ENCODE data around the gene TAB2. TPM values are rescaled to one million over a fixed set of nuclear protein-coding genes. Genes with fewer than 3 reads are reported as not detected.

The TAB2 gene
- total and polyA plus RNA-seq, 2 donors (not counting 3 experiments of a cell fraction or from before 2014, with no cell fraction given), result 26.0 to 37.4 TPM

DNA sequence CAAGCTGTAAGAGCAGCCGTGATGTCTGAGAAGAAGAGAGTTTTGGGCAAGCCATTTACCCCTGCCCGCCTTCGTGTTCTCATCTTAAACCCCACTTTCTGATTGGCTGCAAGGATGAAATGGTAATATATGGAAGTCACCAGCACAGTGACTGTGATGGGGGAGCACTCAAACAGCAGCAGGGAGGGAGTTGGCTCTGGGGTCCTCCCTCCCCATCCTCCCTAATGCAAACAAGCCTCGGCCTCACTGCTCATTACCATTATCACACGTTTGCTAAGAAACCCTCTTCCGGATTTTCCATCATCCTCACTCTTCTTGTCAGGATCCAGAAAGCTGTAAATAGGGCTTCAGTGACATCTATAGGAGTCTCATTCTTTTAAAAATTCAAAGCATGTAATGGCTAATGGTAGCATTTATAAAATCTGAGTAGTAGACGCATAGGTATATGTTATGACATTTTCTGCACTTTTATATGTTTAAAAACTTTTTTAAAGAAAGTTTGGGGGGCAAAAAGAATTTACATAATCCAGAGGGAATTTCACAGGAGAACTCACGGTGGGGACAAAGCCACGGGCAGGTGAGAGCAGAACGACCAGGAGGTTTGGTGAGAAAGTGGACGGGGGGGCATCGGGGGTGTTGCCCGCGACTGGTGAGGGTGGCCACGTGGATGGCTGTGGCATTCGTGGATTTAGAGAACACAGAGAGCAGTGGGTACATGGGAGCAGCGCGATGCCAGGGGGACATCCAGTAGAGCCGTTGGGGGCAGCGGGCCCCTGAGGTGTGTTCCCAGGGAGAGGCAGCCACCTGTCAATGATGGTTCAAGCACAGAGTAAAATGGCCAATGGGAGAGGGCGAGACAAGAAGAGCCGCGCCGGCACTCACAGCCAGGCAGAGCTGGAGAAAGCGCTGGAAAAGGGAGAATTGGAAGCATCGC is 112.2 kb downstream of the TAB2 start:
- Histone ChIP-seq H3K4me1 (ENCODE audit: control insufficient read depth, extremely low read depth, insufficient read depth, low read length) (no peaks in the 10 kb centered on the region), H3K79me2 (ENCODE audit: control insufficient read depth, insufficient read depth, low read length) (no peaks in the 10 kb centered on the region), H3K9ac (replicated peaks; ENCODE audit: extremely low read depth, insufficient read depth, low read length) (no peak overlapping the region), H3K27me3 (ENCODE audit: control insufficient read depth in 2 of 2, insufficient read depth in 2 of 2, low read length in 2 of 2) (peaks cover 0 to 2% of the 10 kb centered on the region in 2 experiments), H3K36me3 (ENCODE audit: control insufficient read depth in 2 of 2, extremely low read depth in 1 of 2, insufficient read depth in 2 of 2, low read length in 2 of 2) (no peaks in the 10 kb centered on the region), H3K9me3 (replicated peaks; ENCODE audit: control insufficient read depth, insufficient read depth, low read length) (no peaks in the 10 kb centered on the region), H3K4me3 (replicated peaks in 1 of 3; ENCODE audit: insufficient read depth in 1 of 3, low read depth in 1 of 3, low read length in 3 of 3) (no peak overlapping the region), H3K4me2 (ENCODE audit: insufficient read depth, low read length) (no peak overlapping the region), H3K27ac (ENCODE audit: insufficient read depth, low read depth, low read length) (no peak overlapping the region), H4K20me1 (replicated peaks; ENCODE audit: control insufficient read depth, extremely low read depth, insufficient read depth, low read length) (no peaks in the 10 kb centered on the region), H3K9me1 (replicated peaks; ENCODE audit: control insufficient read depth, extremely low read depth, insufficient read depth, low read length) (no peaks in the 10 kb centered on the region), H2AFZ (ENCODE audit: low read depth, low read length) (no peak overlapping the region)
- no TSS peak for BruUV-seq (replicated peaks)
- dilution Hi-C loops (cut with MboI; ENCODE audit: extremely low pct_ligation_motif_present, low sequenced_read_pairs), result no loop called here
- DNase-seq (ENCODE audit: low read depth, low spot score) (no peak), FAIRE-seq (no peak)
- CTCF ChIA-PET, result interaction anchor here (0.6 to 7.3 kb wide), 7 partner anchors 11 to 402 kb away, joined by 3 to 204 read pairs (median 15); no protein-coding TSS in a partner anchor
- intact Hi-C loops (cut with micrococcal nuclease), result no loop called here
- TF ChIP-seq, protein P1, sequence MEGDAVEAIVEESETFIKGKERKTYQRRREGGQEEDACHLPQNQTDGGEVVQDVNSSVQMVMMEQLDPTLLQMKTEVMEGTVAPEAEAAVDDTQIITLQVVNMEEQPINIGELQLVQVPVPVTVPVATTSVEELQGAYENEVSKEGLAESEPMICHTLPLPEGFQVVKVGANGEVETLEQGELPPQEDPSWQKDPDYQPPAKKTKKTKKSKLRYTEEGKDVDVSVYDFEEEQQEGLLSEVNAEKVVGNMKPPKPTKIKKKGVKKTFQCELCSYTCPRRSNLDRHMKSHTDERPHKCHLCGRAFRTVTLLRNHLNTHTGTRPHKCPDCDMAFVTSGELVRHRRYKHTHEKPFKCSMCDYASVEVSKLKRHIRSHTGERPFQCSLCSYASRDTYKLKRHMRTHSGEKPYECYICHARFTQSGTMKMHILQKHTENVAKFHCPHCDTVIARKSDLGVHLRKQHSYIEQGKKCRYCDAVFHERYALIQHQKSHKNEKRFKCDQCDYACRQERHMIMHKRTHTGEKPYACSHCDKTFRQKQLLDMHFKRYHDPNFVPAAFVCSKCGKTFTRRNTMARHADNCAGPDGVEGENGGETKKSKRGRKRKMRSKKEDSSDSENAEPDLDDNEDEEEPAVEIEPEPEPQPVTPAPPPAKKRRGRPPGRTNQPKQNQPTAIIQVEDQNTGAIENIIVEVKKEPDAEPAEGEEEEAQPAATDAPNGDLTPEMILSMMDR (IDR thresholded peaks at IDR 0.05; ENCODE audit: extremely low read depth in 1 of 2, insufficient read depth in 1 of 2, low read depth in 1 of 2, low read length in 2 of 2), result no peak
- TF ChIP-seq POLR2A (IDR thresholded peaks at IDR 0.05; ENCODE audit: low read depth, low read length) (no peak), POLR2AphosphoS5 (IDR thresholded peaks at IDR 0.05; ENCODE audit: insufficient read depth, low read depth, low read length) (no peak)
- POLR2A ChIA-PET, result no interaction called here

Measured in endothelial cell of umbilical vein (primary cell).